ENCODE data around the gene CROT.

DNA sequence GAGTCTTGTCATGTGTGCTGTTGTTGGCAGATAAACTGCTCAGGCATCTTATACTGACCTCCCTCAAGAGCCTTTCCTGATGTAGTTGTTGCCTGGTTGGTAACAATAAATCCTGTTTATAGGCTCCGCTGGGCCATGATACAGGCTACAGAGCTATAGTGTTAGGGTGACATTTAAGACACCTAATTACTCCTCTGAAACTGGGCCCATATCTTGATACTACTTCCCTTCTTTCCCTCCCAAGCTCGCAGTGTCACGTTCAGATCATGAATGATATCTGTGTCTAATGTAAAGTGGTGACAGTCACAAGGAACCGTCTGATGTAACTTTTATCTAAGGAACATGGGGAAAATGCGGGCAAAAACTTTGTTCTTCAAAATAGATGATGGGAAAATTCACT is 35.4 kb downstream of the CROT start:
- TF ChIP-seq, protein P1, sequence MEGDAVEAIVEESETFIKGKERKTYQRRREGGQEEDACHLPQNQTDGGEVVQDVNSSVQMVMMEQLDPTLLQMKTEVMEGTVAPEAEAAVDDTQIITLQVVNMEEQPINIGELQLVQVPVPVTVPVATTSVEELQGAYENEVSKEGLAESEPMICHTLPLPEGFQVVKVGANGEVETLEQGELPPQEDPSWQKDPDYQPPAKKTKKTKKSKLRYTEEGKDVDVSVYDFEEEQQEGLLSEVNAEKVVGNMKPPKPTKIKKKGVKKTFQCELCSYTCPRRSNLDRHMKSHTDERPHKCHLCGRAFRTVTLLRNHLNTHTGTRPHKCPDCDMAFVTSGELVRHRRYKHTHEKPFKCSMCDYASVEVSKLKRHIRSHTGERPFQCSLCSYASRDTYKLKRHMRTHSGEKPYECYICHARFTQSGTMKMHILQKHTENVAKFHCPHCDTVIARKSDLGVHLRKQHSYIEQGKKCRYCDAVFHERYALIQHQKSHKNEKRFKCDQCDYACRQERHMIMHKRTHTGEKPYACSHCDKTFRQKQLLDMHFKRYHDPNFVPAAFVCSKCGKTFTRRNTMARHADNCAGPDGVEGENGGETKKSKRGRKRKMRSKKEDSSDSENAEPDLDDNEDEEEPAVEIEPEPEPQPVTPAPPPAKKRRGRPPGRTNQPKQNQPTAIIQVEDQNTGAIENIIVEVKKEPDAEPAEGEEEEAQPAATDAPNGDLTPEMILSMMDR (IDR thresholded peaks at IDR 0.05): no peak
- no peak for TF ChIP-seq POLR2A (IDR thresholded peaks at IDR 0.05)
